Endothelial cell of umbilical vein (primary cell): ENCODE measurements around the gene TBL2. TPM values are rescaled to one million over a fixed set of nuclear protein-coding genes. Genes with fewer than 3 reads are reported as not detected.

Experiments
- BruUV-seq: library from RNA; stranded (reverse); fragments of 400-500 nt; replicated peaks from 2 replicates; lab custom pipeline; 2021; lab: Mats Ljungman, UMichigan
- CTCF ChIA-PET: fragments of 300-600, 350-600 bp; sonication (Branson Sonifier 250); formaldehyde crosslinking; loops from one replicate; lab custom pipeline; 2021; ENCODE audit warnings: antibody characterized with exemption, inconsistent platforms; lab: Charles Lee
- POLR2A ChIA-PET: fragments of 300-600, 350-600 bp; sonication (Branson Sonifier 250); formaldehyde crosslinking; loops from one replicate; lab custom pipeline; 2021; ENCODE audit warnings: antibody characterized with exemption, inconsistent platforms; lab: Charles Lee
- DNase-seq: peaks from one replicate; pipeline ENCODE4 v3.0.0-alpha.2; 2011; ENCODE audit warnings: low read depth, low spot score
- FAIRE-seq: peaks from 2 replicates; lab custom pipeline; 2011; peaks lifted over from hg19 to GRCh38; lab: Jason Lieb, UNC
- H2AFZ ChIP-seq: 2 replicates; pipeline ENCODE4 v1.6.0; 2012; ENCODE audit warnings: low read depth, low read length, control low read depth, inconsistent platforms
- H3K27ac ChIP-seq: 2 replicates; pipeline ENCODE4 v1.5.1; 2011; ENCODE audit warnings: low read depth, mild to moderate bottlenecking, control low read depth, low read length, moderate library complexity; ENCODE audit not compliant: insufficient read depth
- H3K27me3 ChIP-seq, 2 experiments: 2 replicates each; pipeline versions ENCODE4 v1.6.0 to v1.6.1; 2011; ENCODE audit warnings: low read length in 2 of 2, mixed read lengths in 1 of 2; ENCODE audit not compliant: control insufficient read depth in 2 of 2, insufficient read depth in 2 of 2
- H3K36me3 ChIP-seq, 2 experiments: 2 replicates in 1 of 2; 3 replicates in 1 of 2; pipeline ENCODE4 v1.5.1; 2011; ENCODE audit warnings: low read length in 2 of 2, mild to moderate bottlenecking in 1 of 2, moderate library complexity in 1 of 2; ENCODE audit not compliant: control insufficient read depth in 2 of 2, insufficient read depth in 2 of 2; ENCODE audit errors: extremely low read depth in 1 of 2
- H3K4me1 ChIP-seq: 3 replicates; pipeline ENCODE4 v1.5.1; 2011; ENCODE audit warnings: mild to moderate bottlenecking, low read length; ENCODE audit not compliant: control insufficient read depth, insufficient read depth; ENCODE audit errors: extremely low read depth
- H3K4me2 ChIP-seq: 2 replicates; pipeline ENCODE4 v1.6.1; 2011; ENCODE audit warnings: low read length, control low read depth, mixed read lengths; ENCODE audit not compliant: insufficient read depth
- H3K4me3 ChIP-seq, 3 experiments: fragments of 200-600 bp in 1 of 3; sonication (generic), shearing (Covaris generic) in 1 of 3; replicated peaks in 1 of 3; 2 replicates each; pipeline ENCODE4 v1.5.1; 2011 to 2016; ENCODE audit warnings: control low read depth in 3 of 3, low read length in 3 of 3, mild to moderate bottlenecking in 2 of 3, inconsistent platforms in 1 of 3, low read depth in 1 of 3, moderate library complexity in 1 of 3; ENCODE audit not compliant: insufficient read depth in 1 of 3
- H3K79me2 ChIP-seq: 2 replicates; pipeline ENCODE4 v1.6.0; 2012; ENCODE audit warnings: low read length, inconsistent platforms; ENCODE audit not compliant: control insufficient read depth, insufficient read depth
- H3K9ac ChIP-seq: replicated peaks from 2 replicates; pipeline ENCODE3; 2011; ENCODE audit warnings: low read length, control low read depth; ENCODE audit not compliant: insufficient read depth; ENCODE audit errors: extremely low read depth
- H3K9me1 ChIP-seq: replicated peaks from 3 replicates; pipeline ENCODE4 v1.6.0; 2011; ENCODE audit warnings: mild to moderate bottlenecking, low read length; ENCODE audit not compliant: control insufficient read depth, insufficient read depth; ENCODE audit errors: extremely low read depth
- H3K9me3 ChIP-seq: replicated peaks from 2 replicates; pipeline ENCODE4 v1.5.1; 2012; ENCODE audit warnings: low read length, inconsistent platforms; ENCODE audit not compliant: control insufficient read depth, insufficient read depth
- H4K20me1 ChIP-seq: replicated peaks from 2 replicates; pipeline ENCODE3; 2011; ENCODE audit warnings: mild to moderate bottlenecking, low read length; ENCODE audit not compliant: control insufficient read depth, insufficient read depth; ENCODE audit errors: extremely low read depth
- EZH2 ChIP-seq: IDR thresholded peaks from 2 replicates; pipeline ENCODE4 v1.6.1; 2012; ENCODE audit warnings: borderline replicate concordance, low read depth, mild to moderate bottlenecking, moderate library complexity, low read length, inconsistent platforms; ENCODE audit not compliant: severe bottlenecking
- FOS ChIP-seq: IDR thresholded peaks from 2 replicates; pipeline ENCODE4 v1.6.1; 2011; ENCODE audit warnings: mild to moderate bottlenecking, low read length, moderate library complexity, borderline replicate concordance; ENCODE audit not compliant: insufficient read depth
- GATA2 ChIP-seq: IDR thresholded peaks from 2 replicates; pipeline ENCODE4 v1.7.0; 2011; ENCODE audit warnings: low read depth, mild to moderate bottlenecking, moderate library complexity, mixed read lengths, low read length; ENCODE audit not compliant: insufficient read length, insufficient read depth
- JUN ChIP-seq: IDR thresholded peaks from 2 replicates; pipeline ENCODE4 v1.6.1; 2011; ENCODE audit warnings: borderline replicate concordance, low read depth; ENCODE audit not compliant: insufficient read length, insufficient read depth
- MAX ChIP-seq: IDR thresholded peaks from 2 replicates; pipeline ENCODE4 v1.6.1; 2011; ENCODE audit not compliant: insufficient read depth, insufficient read length
- MYC ChIP-seq: IDR thresholded peaks from one replicate; pipeline ENCODE4 v1.6.1; 2011; ENCODE audit warnings: mild to moderate bottlenecking, low read depth, low read length
- POLR2A ChIP-seq: IDR thresholded peaks from 2 replicates; pipeline ENCODE4 v1.6.1; 2012; ENCODE audit warnings: low read depth, mild to moderate bottlenecking, control low read depth, low read length
- POLR2AphosphoS5 ChIP-seq: IDR thresholded peaks from 2 replicates; pipeline ENCODE4 v1.6.1; 2012; ENCODE audit warnings: low read depth, mild to moderate bottlenecking, control low read depth, low read length, moderate library complexity; ENCODE audit not compliant: insufficient read depth
- dilution Hi-C: fragments of 300-500 bp; cut with MboI; formaldehyde crosslinking; loops from one replicate; pipeline ENCODE4 v1.15.0; 2019; ENCODE audit warnings: low sequenced_read_pairs; ENCODE audit not compliant: extremely low pct_ligation_motif_present
- intact Hi-C: fragments of 100-400 bp; cut with micrococcal nuclease; formaldehyde crosslinking; loops from one replicate; pipeline ENCODE4 v1.10.0; 2022
- polyA plus RNA-seq, 4 experiments: library from polyadenylated mRNA; depleted of rRNA in 3 of 4; stranded (reverse) in 3 of 4; unstranded in 1 of 4; fragments of >200 nt; gene quantifications; 2 replicates each; pipeline versions ENCODE4 v1.2.1 to v1.2.3, GENCODE V29; 2011 to 2012; ENCODE audit warnings: missing spikeins in 1 of 4
- total RNA-seq: library from RNA; stranded (reverse); gene quantifications from 2 replicates; pipeline ENCODE4 v1.2.3, GENCODE V29; 2021
- TF ChIP-seq, protein P1 (sequence below), 2 donors: IDR thresholded peaks; 1 replicate in 1 of 2; 2 replicates in 1 of 2; pipeline ENCODE4 v1.5.1; 2011; ENCODE audit warnings: low read length in 2 of 2, mild to moderate bottlenecking in 2 of 2, moderate library complexity in 2 of 2, control low read depth in 1 of 2, inconsistent platforms in 1 of 2, low read depth in 1 of 2; ENCODE audit not compliant: insufficient read depth in 1 of 2; ENCODE audit errors: extremely low read depth in 1 of 2

Gene TBL2
- total and polyA plus RNA-seq, 2 donors (not counting 3 experiments of a cell fraction or from before 2014, with no cell fraction given): 38.6 to 48.4 TPM

DNA sequence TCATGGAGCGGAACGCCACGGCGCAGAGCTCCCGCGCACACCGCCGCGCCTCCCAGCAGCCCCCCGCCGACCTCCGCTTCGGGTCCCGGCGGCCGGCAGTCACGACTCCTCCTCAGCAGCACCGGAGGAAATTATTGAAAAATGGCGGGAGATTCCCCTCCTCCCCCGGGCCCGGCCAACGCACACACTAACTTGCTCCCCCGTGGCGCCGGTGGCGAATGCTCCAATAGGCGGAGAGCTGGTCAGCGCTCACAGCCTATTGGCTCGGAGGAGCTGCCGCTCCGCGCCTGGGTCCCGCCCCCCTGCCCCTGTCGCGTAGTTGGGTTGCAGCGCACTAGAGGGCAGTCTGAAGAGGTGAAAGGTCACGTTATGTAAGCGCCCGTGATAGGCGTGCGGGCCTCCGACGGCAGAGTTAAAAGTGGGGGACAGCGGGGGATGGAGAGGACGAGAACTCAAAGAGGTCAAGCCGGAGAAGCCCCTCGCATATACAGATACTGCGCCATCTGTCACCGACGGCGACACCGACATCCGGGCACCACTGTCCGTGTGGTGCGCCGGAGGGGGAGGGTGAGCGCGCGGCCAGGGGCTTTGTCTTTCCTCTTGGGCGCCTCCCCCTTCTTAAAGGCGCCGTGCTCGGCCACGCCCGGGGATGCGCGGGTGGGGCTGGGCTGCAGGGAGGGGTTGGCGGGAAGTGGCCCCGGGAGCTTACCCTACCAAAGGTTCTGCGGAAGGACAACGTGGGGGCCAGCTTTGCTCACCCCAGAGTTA lies 56.1 kb downstream of the TBL2 start, which contains the start of gene BAZ1B:
Gene BAZ1B (minus strand): TSS at position 189 of the 768 bp plus-strand sequence. CDS start 360 bp downstream, outside the sequence.
- Histone ChIP-seq H3K27me3 (no peaks in the 10 kb centered on the region), H3K9ac (peak within 1 kb of the TSS; percentile 66), H3K4me1 (peaks cover 27% of the 10 kb centered on the region), H2AFZ (peak within 1 kb of the TSS; percentile 61), H3K36me3 (no peaks in the 10 kb centered on the region), H3K79me2 (peaks cover 43% of the 10 kb centered on the region), H3K9me1 (no peaks in the 10 kb centered on the region), H3K9me3 (no peaks in the 10 kb centered on the region), H3K4me2 (peak within 1 kb of the TSS; percentile 72), H3K4me3 (peak within 1 kb of the TSS; percentile 83 to 91 (median 89)), H3K27ac (peak within 1 kb of the TSS; percentile 65), H4K20me1 (peaks cover 4% of the 10 kb centered on the region)
- BruUV-seq: no TSS peak
- DNase-seq (peak; percentile 98), FAIRE-seq (peak; percentile 98)
- POLR2A ChIA-PET: interaction anchor here (0.6 to 1.8 kb wide), 3 partner anchors 35 to 494 kb away, joined by 4 to 8 read pairs (median 5); partner anchors contain the start of genes ABHD11 and BCL7B
- intact Hi-C loops (loop anchor here (1.0 to 2.0 kb wide), 4 partner anchors 35 to 213 kb away; partner anchors contain the start of genes BCL7B and TBL2), dilution Hi-C loops (no loop called here)
- TF ChIP-seq FOS: no peak
- peak; percentile 81 for TF ChIP-seq POLR2AphosphoS5
- TF ChIP-seq EZH2: no peak
- TF ChIP-seq POLR2A: no peak
- TF ChIP-seq GATA2: no peak
- no peak for TF ChIP-seq JUN
- TF ChIP-seq MAX: peak; percentile 27
- TF ChIP-seq, protein P1, sequence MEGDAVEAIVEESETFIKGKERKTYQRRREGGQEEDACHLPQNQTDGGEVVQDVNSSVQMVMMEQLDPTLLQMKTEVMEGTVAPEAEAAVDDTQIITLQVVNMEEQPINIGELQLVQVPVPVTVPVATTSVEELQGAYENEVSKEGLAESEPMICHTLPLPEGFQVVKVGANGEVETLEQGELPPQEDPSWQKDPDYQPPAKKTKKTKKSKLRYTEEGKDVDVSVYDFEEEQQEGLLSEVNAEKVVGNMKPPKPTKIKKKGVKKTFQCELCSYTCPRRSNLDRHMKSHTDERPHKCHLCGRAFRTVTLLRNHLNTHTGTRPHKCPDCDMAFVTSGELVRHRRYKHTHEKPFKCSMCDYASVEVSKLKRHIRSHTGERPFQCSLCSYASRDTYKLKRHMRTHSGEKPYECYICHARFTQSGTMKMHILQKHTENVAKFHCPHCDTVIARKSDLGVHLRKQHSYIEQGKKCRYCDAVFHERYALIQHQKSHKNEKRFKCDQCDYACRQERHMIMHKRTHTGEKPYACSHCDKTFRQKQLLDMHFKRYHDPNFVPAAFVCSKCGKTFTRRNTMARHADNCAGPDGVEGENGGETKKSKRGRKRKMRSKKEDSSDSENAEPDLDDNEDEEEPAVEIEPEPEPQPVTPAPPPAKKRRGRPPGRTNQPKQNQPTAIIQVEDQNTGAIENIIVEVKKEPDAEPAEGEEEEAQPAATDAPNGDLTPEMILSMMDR (IDR thresholded peaks at IDR 0.05; ENCODE audit: extremely low read depth in 1 of 2, insufficient read depth in 1 of 2, low read depth in 1 of 2, low read length in 2 of 2): no peak
- TF ChIP-seq MYC: peak; percentile 15
- CTCF ChIA-PET: interaction anchor here (0.8 to 2.3 kb wide), 3 partner anchors 69 to 114 kb away, joined by 3 to 8 read pairs (median 4); no protein-coding TSS in a partner anchor
